Mesendoderm (in vitro differentiated cells): ENCODE measurements around the gene DHRS4.
"Not testable (repeated sequence)": the region's sequence is repeated elsewhere in the genome, so short reads cannot be mapped to it uniquely, and the experiment has no call there.

Experiments used
- DNase-seq: peaks from one replicate; pipeline ENCODE4 v3.0.0; 2013
- H2AK5ac ChIP-seq: 2 replicates; pipeline ENCODE4 v1.6.1; 2013; ENCODE audit warnings: low read length, inconsistent platforms
- H2BK120ac ChIP-seq: 2 replicates; pipeline ENCODE4 v1.6.1; 2013; ENCODE audit warnings: low read depth, mild to moderate bottlenecking, low read length, moderate library complexity, mixed read lengths
- H2BK15ac ChIP-seq: replicated peaks from 2 replicates; pipeline ENCODE4 v1.6.1; 2013; ENCODE audit warnings: low read depth, mild to moderate bottlenecking, moderate library complexity
- H2BK5ac ChIP-seq: 2 replicates; pipeline ENCODE4 v1.6.1; 2013; ENCODE audit warnings: low read length, inconsistent platforms
- H3K18ac ChIP-seq: 2 replicates; pipeline ENCODE4 v1.6.1; 2013; ENCODE audit warnings: mild to moderate bottlenecking, low read length, mixed read lengths
- H3K23ac ChIP-seq: one replicate; pipeline ENCODE4 v1.6.1; 2013; ENCODE audit warnings: low read length
- H3K27ac ChIP-seq: 2 replicates; pipeline ENCODE4 v1.5.1; 2013; ENCODE audit warnings: low read depth, mild to moderate bottlenecking, inconsistent platforms, low read length, moderate library complexity
- H3K27me3 ChIP-seq: 2 replicates; pipeline ENCODE4 v1.6.1; 2013; ENCODE audit warnings: low read length, control low read depth, mild to moderate bottlenecking, inconsistent platforms; ENCODE audit not compliant: insufficient read depth, poor library complexity
- H3K36me3 ChIP-seq: 2 replicates; pipeline ENCODE4 v1.6.1; 2013; ENCODE audit warnings: low read length, inconsistent platforms; ENCODE audit not compliant: control insufficient read depth, insufficient read depth
- H3K4ac ChIP-seq: one replicate; pipeline ENCODE4 v1.6.1; 2013; ENCODE audit warnings: low read depth, mild to moderate bottlenecking, low read length, moderate library complexity
- H3K4me1 ChIP-seq: 2 replicates; pipeline ENCODE4 v1.6.1; 2013; ENCODE audit warnings: low read depth, low read length, inconsistent platforms; ENCODE audit not compliant: control insufficient read depth
- H3K4me2 ChIP-seq: 2 replicates; pipeline ENCODE4 v1.6.1; 2013; ENCODE audit warnings: low read length
- H3K4me3 ChIP-seq: 2 replicates; pipeline ENCODE4 v1.5.1; 2013; ENCODE audit warnings: mild to moderate bottlenecking, low read length
- H3K56ac ChIP-seq: one replicate; pipeline ENCODE4 v1.6.1; 2013; ENCODE audit warnings: low read length
- H3K79me1 ChIP-seq: 2 replicates; pipeline ENCODE4 v1.6.1; 2013; ENCODE audit warnings: low read length, inconsistent platforms
- H3K79me2 ChIP-seq: 2 replicates; pipeline ENCODE4 v1.6.1; 2013; ENCODE audit warnings: mild to moderate bottlenecking, low read length; ENCODE audit not compliant: control insufficient read depth, insufficient read depth
- H3K9ac ChIP-seq: 2 replicates; pipeline ENCODE4 v1.6.1; 2013; ENCODE audit warnings: low read length, inconsistent platforms
- H4K5ac ChIP-seq: one replicate; pipeline ENCODE4 v1.6.1; 2013; ENCODE audit warnings: low read length
- H4K8ac ChIP-seq: one replicate; pipeline ENCODE4 v1.6.1; 2013; ENCODE audit warnings: low read depth, mild to moderate bottlenecking, control low read depth, low read length, moderate library complexity
- WGBS: extraction: QIAGEN DNeasy Blood & Tissue Kit; methylation state at CpG from one replicate; pipeline ENCODE4 v1.1.7; 2013; ENCODE audit warnings: low lambda C conversion rate, missing lambda C conversion rate; ENCODE audit not compliant: insufficient coverage; ENCODE audit errors: extremely low coverage; 5-methylcytosine and 5-hydroxymethylcytosine counted together

The DHRS4 gene

DNA sequence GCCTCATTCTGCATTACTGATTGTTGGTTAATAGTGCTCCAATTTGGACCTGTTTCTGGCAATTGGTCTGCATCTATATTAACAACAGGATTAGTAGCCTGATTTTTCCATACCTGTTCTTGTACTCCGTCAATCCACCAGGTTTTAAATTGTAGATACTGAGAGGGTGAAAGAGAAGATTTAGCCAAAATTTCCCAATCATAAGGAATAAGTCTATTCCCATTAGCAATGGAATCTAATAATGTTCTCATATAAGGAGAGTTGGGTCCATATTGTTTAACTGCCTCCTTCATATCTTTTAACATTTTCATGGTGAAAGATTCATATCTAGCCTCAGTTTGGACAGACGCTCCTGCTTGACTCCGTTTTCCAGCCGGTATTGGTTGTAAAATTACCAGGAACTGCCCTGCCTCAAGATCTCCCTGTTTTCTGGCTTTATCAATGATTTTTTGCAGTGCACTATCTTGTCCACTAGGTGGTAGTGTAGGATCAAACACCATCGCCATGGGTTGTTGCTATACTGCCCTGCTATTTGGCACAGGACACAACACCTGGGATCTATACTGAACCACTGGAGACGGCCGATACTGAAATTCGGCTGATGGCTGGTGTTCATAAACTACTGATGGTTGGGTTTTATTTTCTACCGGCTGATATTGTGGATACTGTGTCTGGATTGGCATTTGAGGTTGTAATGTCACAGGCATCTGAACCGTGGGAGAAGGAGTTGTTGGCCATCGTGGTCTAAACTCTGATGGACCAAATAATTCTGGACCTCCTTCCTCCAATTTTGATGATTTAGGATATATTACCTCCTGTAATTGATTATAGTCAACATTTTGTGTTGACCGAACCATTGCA is 60.3 kb downstream of the DHRS4 start:
- no CpG with 5 or more reads among the region's 12 CpGs for WGBS

DNA sequence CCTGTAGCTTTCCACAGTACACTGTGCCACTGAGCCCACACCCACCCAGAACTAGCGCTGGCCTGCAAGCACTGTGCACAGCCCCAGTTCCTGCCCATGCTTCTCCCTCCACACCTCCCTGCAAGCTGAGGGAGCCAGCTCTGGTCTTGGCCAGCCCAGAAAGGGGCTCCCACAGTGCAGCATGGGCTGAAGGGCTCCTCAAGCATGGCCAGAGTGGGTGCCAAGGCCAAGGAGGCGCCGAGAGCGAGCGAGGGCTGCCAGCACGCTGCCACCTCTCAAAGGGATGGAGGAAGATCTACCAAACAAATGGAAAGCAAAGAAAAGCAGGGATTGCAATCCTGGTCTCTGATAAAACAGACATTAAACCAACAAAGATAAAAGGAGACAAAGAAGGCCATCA is 62.2 kb downstream of the DHRS4 start:
- not testable (repeated sequence) for H3K4me2 ChIP-seq, DNase-seq, H3K79me1 ChIP-seq, H3K4ac ChIP-seq, H2BK5ac ChIP-seq, H3K4me1 ChIP-seq, H4K5ac ChIP-seq, H2BK15ac ChIP-seq, H2AK5ac ChIP-seq, H3K56ac ChIP-seq, H3K27me3 ChIP-seq, H3K9ac ChIP-seq, H3K36me3 ChIP-seq, H4K8ac ChIP-seq, H3K18ac ChIP-seq, H3K4me3 ChIP-seq, H3K23ac ChIP-seq, H3K79me2 ChIP-seq, H3K27ac ChIP-seq, H2BK120ac ChIP-seq
- WGBS = no CpG with 5 or more reads among the region's 6 CpGs

More for the DNA sequence above, 60.3 kb downstream of the DHRS4 start:
- H4K5ac ChIP-seq = no peak overlapping the region
- no peak overlapping the region for H3K4me2 ChIP-seq
- H2BK120ac ChIP-seq = no peak overlapping the region
- no peak overlapping the region for H4K8ac ChIP-seq
- H3K18ac ChIP-seq = no peak overlapping the region
- H2BK15ac ChIP-seq = no peak overlapping the region
- H3K79me1 ChIP-seq = no peaks in the 10 kb centered on the region
- H3K4ac ChIP-seq = no peak overlapping the region
- H3K27me3 ChIP-seq = no peaks in the 10 kb centered on the region
- H3K9ac ChIP-seq = no peak overlapping the region
- no peak overlapping the region for H3K56ac ChIP-seq
- H3K79me2 ChIP-seq = no peaks in the 10 kb centered on the region
- H2BK5ac ChIP-seq = no peak overlapping the region
- no peak overlapping the region for H3K23ac ChIP-seq
- H3K27ac ChIP-seq = no peak overlapping the region
- no peak overlapping the region for H3K4me3 ChIP-seq
- H2AK5ac ChIP-seq = no peak overlapping the region
- peak; percentile 86 for DNase-seq
- H3K36me3 ChIP-seq = no peaks in the 10 kb centered on the region
- H3K4me1 ChIP-seq = no peaks in the 10 kb centered on the region
